Prostate gland (tissue), 2 donors: Measurements from ENCODE around the gene TRPC3.

Experiments
- CTCF ChIP-seq, 4 experiments: fragments of 200-600 bp in 2 of 4; fragments of 450-650 bp in 2 of 4; sonication (generic) in 2 of 4; IDR thresholded peaks; 1 replicate in 3 of 4; 2 replicates in 1 of 4; pipeline ENCODE4 v1.5.1; 2016 to 2019; ENCODE audit warnings: antibody characterized with exemption in 4 of 4, mild to moderate bottlenecking in 2 of 4, moderate library complexity in 2 of 4
- POLR2AphosphoS5 ChIP-seq: sonication (generic); formaldehyde crosslinking; IDR thresholded peaks from one replicate; pipeline ENCODE4 v1.6.1; 2017; ENCODE audit warnings: antibody characterized with exemption

DNA sequence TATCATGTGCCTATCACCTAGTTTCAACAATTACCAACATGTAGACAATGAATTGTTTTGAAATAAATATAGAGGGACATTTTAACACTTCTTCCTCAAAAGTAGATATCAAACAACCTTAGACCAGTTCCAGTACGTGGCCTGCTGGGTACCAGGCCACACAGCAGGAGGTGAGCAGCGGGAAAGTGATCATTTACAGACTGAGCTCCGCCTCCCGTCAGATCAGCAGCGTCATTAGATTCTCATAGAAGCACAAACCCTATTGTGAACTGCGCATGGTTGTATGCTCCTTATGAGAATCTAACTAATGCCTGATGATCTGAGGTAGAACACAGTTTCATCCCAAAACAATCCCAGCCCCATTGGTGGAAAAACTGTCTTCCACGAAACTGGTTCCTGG lies 88.1 kb downstream of the TRPC3 start:
- no peak for TF ChIP-seq POLR2AphosphoS5
- no peak for TF ChIP-seq CTCF (IDR thresholded peaks at IDR 0.05)
